AG09309 (cell line): Measurements from ENCODE around the gene IFIT1B.
A peak's percentile ranks its signal among the peaks of the same experiment; 100 is the strongest.

Experiments used
- DNase-seq: peaks from one replicate; pipeline ENCODE4 v3.0.0-alpha.2; 2010; ENCODE audit warnings: low read depth
- H3K4me3 ChIP-seq: 2 replicates; pipeline ENCODE4 v1.5.1; 2011; ENCODE audit warnings: mild to moderate bottlenecking, low read depth, low read length, moderate library complexity; ENCODE audit not compliant: control insufficient read depth
- CTCF ChIP-seq: IDR thresholded peaks from 2 replicates; pipeline ENCODE4 v1.5.1; 2011; ENCODE audit warnings: mild to moderate bottlenecking, low read depth, low read length, inconsistent platforms; ENCODE audit not compliant: insufficient read depth, control insufficient read depth; ENCODE audit errors: missing control alignments

Gene IFIT1B

GRCh38 chr10:89368129-89368528 is 9.7 kb upstream of the IFIT1B start:
- TF ChIP-seq CTCF: no peak
- DNase-seq: no peak
- H3K4me3 ChIP-seq: no peak overlapping the region

- no peak for DNase-seq
- no peak overlapping the region for H3K4me3 ChIP-seq
- peak; percentile 63 for TF ChIP-seq CTCF
Observed at GRCh38 chr10:89369156-89370105, 8.4 kb upstream of the IFIT1B start.

GRCh38 chr10:89371079-89371478 is 6.8 kb upstream of the IFIT1B start:
- TF ChIP-seq CTCF: no peak

GRCh38 chr10:89371987-89372386 is 5.9 kb upstream of the IFIT1B start:
- no peak for DNase-seq
- H3K4me3 ChIP-seq: no peak overlapping the region
- no peak for TF ChIP-seq CTCF

More at GRCh38 chr10:89371079-89371478, 6.8 kb upstream of the IFIT1B start:
- H3K4me3 ChIP-seq: no peak overlapping the region
- DNase-seq: no peak

GRCh38 chr10:89373916-89374711 is 3.7 kb upstream of the IFIT1B start:
- H3K4me3 ChIP-seq: no peak overlapping the region
- DNase-seq: peak; percentile 91
- TF ChIP-seq CTCF: no peak

- no peak overlapping the region for H3K4me3 ChIP-seq
- DNase-seq: no peak
- TF ChIP-seq CTCF: no peak
Observed at GRCh38 chr10:89374713-89375141, 3.1 kb upstream of the IFIT1B start.
